GM21737 (cell line): ENCODE measurements around the gene MPPE1.
"Not testable (repeated sequence)": the region's sequence is repeated elsewhere in the genome, so short reads cannot be mapped to it uniquely, and the experiment has no call there.

Source experiments
- ATAC-seq: cut with Tn5 transposase; IDR thresholded peaks from one replicate; pipeline ENCODE4 v1.9.1; 2021; ENCODE audit warnings: mild to moderate bottlenecking, moderate library complexity; ENCODE audit not compliant: unreplicated experiment

Gene MPPE1

GRCh38 chr18:11908182-11909060, at the start of gene MPPE1:
Gene MPPE1, minus strand, starts transcription at chr18:11908317. Its CDS starts 11,053 bp downstream, at chr18:11897264.
- ATAC-seq = peak; percentile 81

GRCh38 chr18:11957636-11958035, 49.5 kb upstream of the MPPE1 start:
- no peak for ATAC-seq

- ATAC-seq = no peak
Observed at GRCh38 chr18:11956371-11957308, 48.5 kb upstream of the MPPE1 start.

- no peak for ATAC-seq
Observed at GRCh38 chr18:11955239-11956029, 47.3 kb upstream of the MPPE1 start.

GRCh38 chr18:11953113-11953512, 45.0 kb upstream of the MPPE1 start:
- ATAC-seq = no peak

- ATAC-seq = no peak
Observed at GRCh38 chr18:11951390-11951851, 43.3 kb upstream of the MPPE1 start.

GRCh38 chr18:11950824-11951223, 42.7 kb upstream of the MPPE1 start:
- ATAC-seq = no peak

GRCh38 chr18:11948852-11949523, 40.9 kb upstream of the MPPE1 start:
- ATAC-seq = no peak

- ATAC-seq = peak; percentile 89
Observed at GRCh38 chr18:11947214-11948191, 39.4 kb upstream of the MPPE1 start.

- ATAC-seq = no peak
Observed at GRCh38 chr18:11946756-11947155, 38.6 kb upstream of the MPPE1 start.

- ATAC-seq = not testable (repeated sequence)
Observed at GRCh38 chr18:11945834-11946659, 37.9 kb upstream of the MPPE1 start.

GRCh38 chr18:11944786-11945185, 36.7 kb upstream of the MPPE1 start:
- no peak for ATAC-seq

GRCh38 chr18:11944252-11944651, 36.1 kb upstream of the MPPE1 start:
- ATAC-seq = no peak

- no peak for ATAC-seq
Observed at GRCh38 chr18:11943551-11943950, 35.4 kb upstream of the MPPE1 start.

GRCh38 chr18:11940956-11941355, 32.8 kb upstream of the MPPE1 start:
- no peak for ATAC-seq

GRCh38 chr18:11937874-11938478, 29.9 kb upstream of the MPPE1 start:
- no peak for ATAC-seq

- no peak for ATAC-seq
Observed at GRCh38 chr18:11932393-11932792, 24.3 kb upstream of the MPPE1 start.

GRCh38 chr18:11927497-11927896, 19.4 kb upstream of the MPPE1 start:
- ATAC-seq = no peak
